ENCODE data around the gene TCF4.

The TCF4 gene

DNA sequence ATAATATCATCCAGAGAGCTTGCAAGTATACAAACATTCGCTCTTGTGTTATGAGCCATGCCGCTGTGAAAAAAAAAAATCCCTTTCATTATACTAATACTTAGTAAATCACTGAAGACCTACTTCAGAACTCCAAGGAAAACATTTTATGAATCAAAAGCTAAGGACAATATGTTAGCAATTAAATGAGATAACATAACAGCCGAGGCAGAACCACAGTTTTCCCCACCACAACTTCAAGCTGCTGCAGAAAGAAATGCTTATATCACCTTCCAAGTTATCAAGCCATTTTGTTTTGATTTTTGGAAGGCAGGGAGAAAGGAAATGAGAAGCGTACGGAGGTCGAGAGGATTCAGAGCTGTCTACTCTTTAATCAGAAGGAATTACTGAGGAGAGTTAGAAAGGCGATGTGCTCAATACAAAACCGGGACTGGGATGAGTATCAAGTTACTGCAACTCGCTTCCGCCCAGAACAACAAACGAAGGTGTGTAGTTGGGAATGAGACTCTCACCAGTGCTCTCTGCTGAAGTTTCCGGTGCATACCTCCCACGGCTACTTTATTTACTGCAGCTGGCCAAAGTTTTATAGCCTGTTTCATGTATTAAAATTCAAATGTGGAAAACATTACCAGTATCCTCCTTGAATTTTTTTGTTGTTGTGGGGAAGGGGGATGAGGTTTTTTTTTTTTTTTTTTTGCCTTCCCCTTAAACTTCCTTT lies 336.6 kb downstream of the TCF4 start:
- no peak overlapping the region for H3K9ac ChIP-seq (ENCODE audit: low read length)
- H3K36me3 ChIP-seq (ENCODE audit: control insufficient read depth, low read depth, low read length): peaks cover 29% of the 10 kb centered on the region
- no peak overlapping the region for H3K27ac ChIP-seq (ENCODE audit: low read length)
- no peaks in the 10 kb centered on the region for H3K9me3 ChIP-seq (ENCODE audit: control insufficient read depth, low read depth, low read length)
- H3K4me3 ChIP-seq (ENCODE audit: low read length): no peak overlapping the region
- no peaks in the 10 kb centered on the region for H3K27me3 ChIP-seq (ENCODE audit: control insufficient read depth, insufficient read depth, low read length)
- H3K4me1 ChIP-seq (ENCODE audit: control insufficient read depth, low read depth, low read length): peaks cover 19% of the 10 kb centered on the region

DNA sequence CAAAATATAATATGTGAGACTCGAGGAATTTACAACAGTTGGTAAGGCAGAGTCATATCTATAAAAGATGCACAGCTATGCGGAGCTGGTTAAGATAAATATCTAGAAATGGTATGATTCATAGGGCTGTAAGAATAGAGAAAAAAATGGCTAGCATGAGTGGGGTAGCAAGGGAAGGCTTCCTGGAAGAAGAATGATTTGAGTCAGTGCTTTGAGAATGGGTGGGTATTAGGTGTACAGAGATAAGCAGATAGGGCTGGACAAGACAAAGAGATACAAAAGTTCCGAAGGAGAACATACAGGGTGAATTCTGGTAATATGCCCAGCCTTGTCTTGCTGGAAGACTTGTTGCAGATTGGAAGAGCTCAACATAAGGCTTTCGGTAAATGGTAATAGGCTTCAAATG lies 337.2 kb downstream of the TCF4 start:
- H3K4me3 ChIP-seq (ENCODE audit: low read length): no peak overlapping the region
- no peaks in the 10 kb centered on the region for H3K27me3 ChIP-seq (ENCODE audit: control insufficient read depth, insufficient read depth, low read length)
- H3K9me3 ChIP-seq (ENCODE audit: control insufficient read depth, low read depth, low read length): no peaks in the 10 kb centered on the region
- no peak overlapping the region for H3K9ac ChIP-seq (ENCODE audit: low read length)
- H3K4me1 ChIP-seq (ENCODE audit: control insufficient read depth, low read depth, low read length): peaks cover 19% of the 10 kb centered on the region
- peaks cover 22% of the 10 kb centered on the region for H3K36me3 ChIP-seq (ENCODE audit: control insufficient read depth, low read depth, low read length)
- H3K27ac ChIP-seq (ENCODE audit: low read length): no peak overlapping the region

GRCh38 chr18:55249550-55249949 lies 338.4 kb downstream of the TCF4 start:
- no peaks in the 10 kb centered on the region for H3K9me3 ChIP-seq (ENCODE audit: control insufficient read depth, low read depth, low read length)
- H3K36me3 ChIP-seq (ENCODE audit: control insufficient read depth, low read depth, low read length): peaks cover 21% of the 10 kb centered on the region
- no peak overlapping the region for H3K27ac ChIP-seq (ENCODE audit: low read length)
- no peak overlapping the region for H3K4me3 ChIP-seq (ENCODE audit: low read length)
- peaks cover 19% of the 10 kb centered on the region for H3K4me1 ChIP-seq (ENCODE audit: control insufficient read depth, low read depth, low read length)
- H3K27me3 ChIP-seq (ENCODE audit: control insufficient read depth, insufficient read depth, low read length): no peaks in the 10 kb centered on the region
- no peak overlapping the region for H3K9ac ChIP-seq (ENCODE audit: low read length)

DNA sequence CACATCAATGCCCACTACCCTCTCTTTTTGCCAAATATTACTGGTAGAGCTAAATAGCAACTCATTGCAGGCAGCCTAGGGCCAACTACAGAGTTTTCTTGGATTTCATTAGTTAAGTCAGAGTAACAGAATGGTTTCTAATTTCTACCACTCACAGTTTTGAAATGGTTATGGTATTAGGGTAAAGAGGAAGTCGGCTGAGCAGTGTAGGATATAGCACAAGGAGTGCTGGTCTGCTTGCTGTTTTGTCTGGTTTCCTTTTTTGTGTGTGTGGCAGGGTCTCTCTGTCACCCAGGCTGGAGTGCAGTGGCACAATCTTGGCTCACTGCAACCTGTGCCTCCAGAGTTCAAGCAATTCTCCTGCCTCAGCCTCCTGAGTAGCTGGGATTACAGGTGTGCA lies 339.5 kb downstream of the TCF4 start:
- H3K36me3 ChIP-seq (ENCODE audit: control insufficient read depth, low read depth, low read length): peaks cover 18% of the 10 kb centered on the region
- H3K27me3 ChIP-seq (ENCODE audit: control insufficient read depth, insufficient read depth, low read length): no peaks in the 10 kb centered on the region
- H3K4me3 ChIP-seq (ENCODE audit: low read length): no peak overlapping the region
- H3K4me1 ChIP-seq (ENCODE audit: control insufficient read depth, low read depth, low read length): peaks cover 19% of the 10 kb centered on the region
- no peak overlapping the region for H3K27ac ChIP-seq (ENCODE audit: low read length)
- no peaks in the 10 kb centered on the region for H3K9me3 ChIP-seq (ENCODE audit: control insufficient read depth, low read depth, low read length)
- H3K9ac ChIP-seq (ENCODE audit: low read length): no peak overlapping the region

GRCh38 chr18:55247032-55247431 lies 341.0 kb downstream of the TCF4 start:
- Histone ChIP-seq H3K9me3 (ENCODE audit: control insufficient read depth, low read depth, low read length) (no peaks in the 10 kb centered on the region), H3K36me3 (ENCODE audit: control insufficient read depth, low read depth, low read length) (peaks cover 17% of the 10 kb centered on the region), H3K27ac (ENCODE audit: low read length) (no peak overlapping the region), H3K4me1 (ENCODE audit: control insufficient read depth, low read depth, low read length) (peaks cover 13% of the 10 kb centered on the region), H3K4me3 (ENCODE audit: low read length) (no peak overlapping the region), H3K9ac (ENCODE audit: low read length) (no peak overlapping the region), H3K27me3 (ENCODE audit: control insufficient read depth, insufficient read depth, low read length) (no peaks in the 10 kb centered on the region)

DNA sequence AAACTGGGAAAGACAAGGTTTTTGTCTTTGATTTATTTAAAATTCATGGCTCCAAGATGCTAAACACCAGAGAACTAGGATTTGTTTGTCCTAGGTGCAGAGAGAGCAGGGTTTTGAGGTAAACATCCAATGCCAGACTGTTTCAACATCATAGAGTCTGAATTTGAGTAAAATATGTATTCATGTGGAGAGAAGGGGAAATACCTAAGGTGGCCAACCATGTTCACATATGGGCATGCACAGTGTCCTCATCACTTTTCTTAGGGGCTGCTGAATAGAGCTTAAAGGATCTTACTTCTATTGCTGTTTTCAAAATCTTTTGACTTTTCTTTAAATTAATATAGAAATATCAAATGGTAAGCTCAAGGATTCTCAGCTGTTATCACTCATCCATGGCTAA lies 341.7 kb downstream of the TCF4 start:
- H3K9me3 ChIP-seq (ENCODE audit: control insufficient read depth, low read depth, low read length): no peaks in the 10 kb centered on the region
- H3K9ac ChIP-seq (ENCODE audit: low read length): no peak overlapping the region
- H3K27me3 ChIP-seq (ENCODE audit: control insufficient read depth, insufficient read depth, low read length): no peaks in the 10 kb centered on the region
- H3K4me1 ChIP-seq (ENCODE audit: control insufficient read depth, low read depth, low read length): peaks cover 5% of the 10 kb centered on the region
- no peak overlapping the region for H3K4me3 ChIP-seq (ENCODE audit: low read length)
- no peak overlapping the region for H3K27ac ChIP-seq (ENCODE audit: low read length)
- H3K36me3 ChIP-seq (ENCODE audit: control insufficient read depth, low read depth, low read length): peaks cover 17% of the 10 kb centered on the region

DNA sequence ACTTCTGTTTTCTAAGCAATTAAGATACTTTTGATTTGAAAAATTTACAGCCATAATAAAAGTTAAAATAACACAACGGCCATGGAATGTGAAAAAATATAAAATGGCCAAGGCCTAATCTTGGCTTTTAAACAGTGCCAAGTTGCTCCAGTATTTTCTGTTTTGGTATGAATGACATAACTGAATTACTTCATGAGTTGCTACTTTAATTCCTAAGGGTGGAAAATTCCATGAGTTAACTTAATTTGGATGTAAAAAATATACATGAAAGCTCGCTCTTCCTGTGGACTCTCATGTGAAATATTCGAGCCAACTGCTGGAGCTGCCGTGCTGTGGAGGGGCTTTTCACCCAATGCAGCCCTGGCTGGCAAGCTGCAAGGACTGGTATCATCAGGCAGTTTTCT lies 342.8 kb downstream of the TCF4 start:
- no peak overlapping the region for H3K9ac ChIP-seq (ENCODE audit: low read length)
- H3K27ac ChIP-seq (ENCODE audit: low read length): no peak overlapping the region
- H3K27me3 ChIP-seq (ENCODE audit: control insufficient read depth, insufficient read depth, low read length): no peaks in the 10 kb centered on the region
- peaks cover 13% of the 10 kb centered on the region for H3K36me3 ChIP-seq (ENCODE audit: control insufficient read depth, low read depth, low read length)
- H3K4me3 ChIP-seq (ENCODE audit: low read length): no peak overlapping the region
- no peaks in the 10 kb centered on the region for H3K9me3 ChIP-seq (ENCODE audit: control insufficient read depth, low read depth, low read length)
- no peaks in the 10 kb centered on the region for H3K4me1 ChIP-seq (ENCODE audit: control insufficient read depth, low read depth, low read length)

- Histone ChIP-seq H3K9me3 (ENCODE audit: control insufficient read depth, low read depth, low read length) (no peaks in the 10 kb centered on the region), H3K9ac (ENCODE audit: low read length) (no peak overlapping the region), H3K36me3 (ENCODE audit: control insufficient read depth, low read depth, low read length) (peaks cover 11% of the 10 kb centered on the region), H3K4me1 (ENCODE audit: control insufficient read depth, low read depth, low read length) (no peaks in the 10 kb centered on the region), H3K4me3 (ENCODE audit: low read length) (no peak overlapping the region), H3K27ac (ENCODE audit: low read length) (no peak overlapping the region), H3K27me3 (ENCODE audit: control insufficient read depth, insufficient read depth, low read length) (no peaks in the 10 kb centered on the region)
Observed at GRCh38 chr18:55244546-55244945, 343.4 kb downstream of the TCF4 start.

DNA sequence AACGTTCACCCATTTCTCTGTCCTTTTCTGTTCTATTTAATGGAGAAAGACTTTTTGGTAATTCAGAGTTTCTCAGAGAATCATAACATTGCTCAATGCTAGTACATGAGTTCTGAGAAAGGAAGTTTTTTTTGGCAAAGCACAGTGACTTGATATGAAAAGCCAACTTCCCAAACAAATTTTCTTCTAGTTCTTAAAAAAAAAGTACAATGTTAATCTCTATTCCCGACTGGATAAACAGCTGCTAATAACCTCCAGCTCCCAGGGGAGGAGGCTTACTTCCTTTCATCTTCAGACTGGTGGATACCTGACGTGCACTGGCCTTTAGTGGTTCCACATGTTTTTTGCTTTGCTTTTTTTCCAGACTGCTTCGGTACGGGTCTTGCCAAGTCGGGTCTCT lies 344.1 kb downstream of the TCF4 start:
- Histone ChIP-seq H3K4me1 (ENCODE audit: control insufficient read depth, low read depth, low read length) (no peaks in the 10 kb centered on the region), H3K36me3 (ENCODE audit: control insufficient read depth, low read depth, low read length) (peaks cover 11% of the 10 kb centered on the region), H3K9ac (ENCODE audit: low read length) (no peak overlapping the region), H3K4me3 (ENCODE audit: low read length) (no peak overlapping the region), H3K9me3 (ENCODE audit: control insufficient read depth, low read depth, low read length) (no peaks in the 10 kb centered on the region), H3K27me3 (ENCODE audit: control insufficient read depth, insufficient read depth, low read length) (no peaks in the 10 kb centered on the region), H3K27ac (ENCODE audit: low read length) (no peak overlapping the region)

- H3K9ac ChIP-seq (ENCODE audit: low read length): no peak overlapping the region
- no peak overlapping the region for H3K27ac ChIP-seq (ENCODE audit: low read length)
- peaks cover 11% of the 10 kb centered on the region for H3K36me3 ChIP-seq (ENCODE audit: control insufficient read depth, low read depth, low read length)
- no peaks in the 10 kb centered on the region for H3K9me3 ChIP-seq (ENCODE audit: control insufficient read depth, low read depth, low read length)
- no peaks in the 10 kb centered on the region for H3K27me3 ChIP-seq (ENCODE audit: control insufficient read depth, insufficient read depth, low read length)
- H3K4me1 ChIP-seq (ENCODE audit: control insufficient read depth, low read depth, low read length): no peaks in the 10 kb centered on the region
- no peak overlapping the region for H3K4me3 ChIP-seq (ENCODE audit: low read length)
Observed at GRCh38 chr18:55243255-55243654, 344.7 kb downstream of the TCF4 start.

GRCh38 chr18:55240978-55241377 lies 347.0 kb downstream of the TCF4 start:
- Histone ChIP-seq H3K9ac (ENCODE audit: low read length) (no peak overlapping the region), H3K9me3 (ENCODE audit: control insufficient read depth, low read depth, low read length) (no peaks in the 10 kb centered on the region), H3K36me3 (ENCODE audit: control insufficient read depth, low read depth, low read length) (peaks cover 11% of the 10 kb centered on the region), H3K27ac (ENCODE audit: low read length) (no peak overlapping the region), H3K4me1 (ENCODE audit: control insufficient read depth, low read depth, low read length) (no peaks in the 10 kb centered on the region), H3K27me3 (ENCODE audit: control insufficient read depth, insufficient read depth, low read length) (no peaks in the 10 kb centered on the region), H3K4me3 (ENCODE audit: low read length) (no peak overlapping the region)

GRCh38 chr18:55239740-55240139 lies 348.3 kb downstream of the TCF4 start:
- Histone ChIP-seq H3K4me3 (ENCODE audit: low read length) (no peak overlapping the region), H3K9me3 (ENCODE audit: control insufficient read depth, low read depth, low read length) (no peaks in the 10 kb centered on the region), H3K27ac (ENCODE audit: low read length) (no peak overlapping the region), H3K27me3 (ENCODE audit: control insufficient read depth, insufficient read depth, low read length) (no peaks in the 10 kb centered on the region), H3K9ac (ENCODE audit: low read length) (no peak overlapping the region), H3K4me1 (ENCODE audit: control insufficient read depth, low read depth, low read length) (no peaks in the 10 kb centered on the region), H3K36me3 (ENCODE audit: control insufficient read depth, low read depth, low read length) (peaks cover 11% of the 10 kb centered on the region)

Measured in iPS-18a (cell line).